Peyer's patch (tissue), 4 donors: ENCODE results near the gene PPIL6. TPM values are rescaled to one million over a fixed set of nuclear protein-coding genes. Genes with fewer than 3 reads are reported as not detected.

Experiments used
- DNase-seq, 3 donors: peaks; one replicate each; pipeline ENCODE4 v3.0.0-alpha.2; 2017 to 2019
- H3K27ac ChIP-seq, 4 donors: fragments of 200-600 bp; sonication (generic); one replicate each; pipeline ENCODE4 v1.5.1; 2016 to 2019
- H3K27me3 ChIP-seq, 2 donors: fragments of 200-600 bp; sonication (generic); one replicate each; pipeline ENCODE4 v1.5.1; 2019
- H3K36me3 ChIP-seq, 3 donors: fragments of 200-600 bp; sonication (generic); one replicate each; pipeline ENCODE4 v1.5.1; 2016 to 2019
- H3K4me1 ChIP-seq, 4 donors: fragments of 200-600 bp; sonication (generic); one replicate each; pipeline ENCODE4 v1.5.1; 2016 to 2019
- H3K4me3 ChIP-seq, 4 donors: fragments of 200-600 bp; sonication (generic); 1 replicate in 3 of 4; 2 replicates in 1 of 4; pipeline ENCODE4 v1.5.1; 2016 to 2019; ENCODE audit warnings: mild to moderate bottlenecking in 1 of 4
- H3K9me3 ChIP-seq, 4 donors: fragments of 200-600 bp; sonication (generic); one replicate each; pipeline ENCODE4 v1.5.1; 2016 to 2019; ENCODE audit warnings: mild to moderate bottlenecking in 1 of 4
- POLR2A ChIP-seq, 2 donors: fragments of 450-650 bp; IDR thresholded peaks; one replicate each; pipeline ENCODE4 v1.5.1; 2017; ENCODE audit warnings: antibody characterized with exemption in 2 of 2, mild to moderate bottlenecking in 2 of 2, moderate library complexity in 2 of 2
- total RNA-seq, 4 donors: library from RNA; depleted of rRNA; stranded (reverse); fragments of >200 nt; gene quantifications; one replicate each; pipeline ENCODE4 v1.1.0, GENCODE V29; 2016
- TF ChIP-seq, protein P1 (sequence below), 6 experiments: fragments of 450-650 bp in 4 of 6; fragments of 200-600 bp in 2 of 6; sonication (generic) in 1 of 6; IDR thresholded peaks; one replicate each; pipeline ENCODE4 v1.5.1; 2017 to 2019; ENCODE audit warnings: antibody characterized with exemption in 6 of 6, mild to moderate bottlenecking in 3 of 6, moderate library complexity in 1 of 6

The PPIL6 gene
- total RNA-seq, 4 donors from 2014 or later: 0.27 to 0.53 TPM; not detected in 2

- peak overlapping the region in 1 of 4 donors; percentile 68 for H3K27ac ChIP-seq
- no peak for DNase-seq
- peaks cover 0 to 47% (median 0%) of the 10 kb centered on the region in 3 donors for H3K36me3 ChIP-seq
- peaks cover 0 to 29% (median 20%) of the 10 kb centered on the region in 4 donors for H3K4me1 ChIP-seq
- TF ChIP-seq, protein P1, sequence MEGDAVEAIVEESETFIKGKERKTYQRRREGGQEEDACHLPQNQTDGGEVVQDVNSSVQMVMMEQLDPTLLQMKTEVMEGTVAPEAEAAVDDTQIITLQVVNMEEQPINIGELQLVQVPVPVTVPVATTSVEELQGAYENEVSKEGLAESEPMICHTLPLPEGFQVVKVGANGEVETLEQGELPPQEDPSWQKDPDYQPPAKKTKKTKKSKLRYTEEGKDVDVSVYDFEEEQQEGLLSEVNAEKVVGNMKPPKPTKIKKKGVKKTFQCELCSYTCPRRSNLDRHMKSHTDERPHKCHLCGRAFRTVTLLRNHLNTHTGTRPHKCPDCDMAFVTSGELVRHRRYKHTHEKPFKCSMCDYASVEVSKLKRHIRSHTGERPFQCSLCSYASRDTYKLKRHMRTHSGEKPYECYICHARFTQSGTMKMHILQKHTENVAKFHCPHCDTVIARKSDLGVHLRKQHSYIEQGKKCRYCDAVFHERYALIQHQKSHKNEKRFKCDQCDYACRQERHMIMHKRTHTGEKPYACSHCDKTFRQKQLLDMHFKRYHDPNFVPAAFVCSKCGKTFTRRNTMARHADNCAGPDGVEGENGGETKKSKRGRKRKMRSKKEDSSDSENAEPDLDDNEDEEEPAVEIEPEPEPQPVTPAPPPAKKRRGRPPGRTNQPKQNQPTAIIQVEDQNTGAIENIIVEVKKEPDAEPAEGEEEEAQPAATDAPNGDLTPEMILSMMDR (IDR thresholded peaks at IDR 0.05): no peak
- no peak for TF ChIP-seq POLR2A (IDR thresholded peaks at IDR 0.05)
- no peaks in the 10 kb centered on the region for H3K27me3 ChIP-seq
- no peaks in the 10 kb centered on the region for H3K9me3 ChIP-seq
- H3K4me3 ChIP-seq: no peak overlapping the region
Measured at GRCh38 chr6:109450801-109451200, 10.4 kb upstream of the PPIL6 start.

DNA sequence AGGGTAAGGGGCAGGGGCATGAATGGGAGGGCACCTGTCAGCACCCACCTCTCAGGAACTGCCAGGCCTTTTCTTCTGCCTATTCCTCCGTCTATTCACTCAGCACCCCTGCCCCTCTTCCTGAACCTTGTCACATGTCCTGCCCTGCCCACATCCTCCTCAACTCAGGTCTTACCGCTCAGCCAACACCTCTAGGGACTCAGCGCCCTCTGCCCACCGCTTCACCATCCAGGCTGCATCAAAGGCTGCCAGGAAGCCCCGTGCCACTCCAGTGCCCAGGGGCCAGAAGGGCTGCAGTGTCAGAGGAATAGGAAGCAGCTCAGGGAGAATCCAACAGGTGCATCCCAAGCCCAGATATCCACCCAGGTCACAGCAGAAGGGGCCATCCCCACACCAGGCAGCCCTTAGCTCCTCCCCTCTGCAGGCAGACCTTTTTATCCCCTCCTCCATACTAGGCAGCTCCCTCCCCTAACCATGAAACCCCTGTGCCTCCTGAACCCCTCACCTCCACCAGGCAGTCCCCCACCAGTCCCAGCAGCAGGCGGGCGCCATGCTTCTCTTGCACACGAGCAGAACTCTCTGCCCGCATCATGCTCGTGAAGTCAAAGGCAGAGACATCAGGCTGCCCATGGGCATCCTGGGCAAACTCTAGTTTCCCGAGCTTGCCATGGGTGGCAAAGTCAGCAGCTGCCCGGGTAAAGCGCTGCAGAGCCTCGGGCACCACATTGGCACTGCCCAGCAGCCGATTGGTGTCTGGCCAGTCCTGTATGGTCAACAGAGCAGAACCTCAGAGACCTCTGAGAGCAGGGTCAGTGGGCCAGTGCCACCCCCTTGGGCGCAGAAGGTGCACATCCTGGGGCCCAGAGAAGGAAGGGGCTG is 9.6 kb upstream of the PPIL6 start:
- Histone ChIP-seq H3K27ac (peak overlapping the region in 2 of 4 donors; percentile 19 to 68), H3K9me3 (no peaks in the 10 kb centered on the region), H3K27me3 (no peaks in the 10 kb centered on the region), H3K4me3 (no peak overlapping the region), H3K36me3 (peaks cover 0 to 55% (median 0%) of the 10 kb centered on the region in 3 donors), H3K4me1 (peaks cover 0 to 29% (median 20%) of the 10 kb centered on the region in 4 donors)
- TF ChIP-seq POLR2A (IDR thresholded peaks at IDR 0.05): no peak
- peak; percentile 50 to 87 (median 82) for DNase-seq

GRCh38 chr6:109449064-109449794 is 8.8 kb upstream of the PPIL6 start:
- H3K27me3 ChIP-seq: no peaks in the 10 kb centered on the region
- peaks cover 0 to 26% (median 15%) of the 10 kb centered on the region in 4 donors for H3K4me1 ChIP-seq
- peak in 1 of 3 donors; percentile 48 for DNase-seq
- H3K36me3 ChIP-seq: peaks cover 0 to 63% (median 0%) of the 10 kb centered on the region in 3 donors
- H3K4me3 ChIP-seq: no peak overlapping the region
- peak overlapping the region in 2 of 4 donors; percentile 19 to 68 for H3K27ac ChIP-seq
- TF ChIP-seq, protein P1 (IDR thresholded peaks at IDR 0.05): no peak
- no peak for TF ChIP-seq POLR2A (IDR thresholded peaks at IDR 0.05)
- H3K9me3 ChIP-seq: no peaks in the 10 kb centered on the region

DNA sequence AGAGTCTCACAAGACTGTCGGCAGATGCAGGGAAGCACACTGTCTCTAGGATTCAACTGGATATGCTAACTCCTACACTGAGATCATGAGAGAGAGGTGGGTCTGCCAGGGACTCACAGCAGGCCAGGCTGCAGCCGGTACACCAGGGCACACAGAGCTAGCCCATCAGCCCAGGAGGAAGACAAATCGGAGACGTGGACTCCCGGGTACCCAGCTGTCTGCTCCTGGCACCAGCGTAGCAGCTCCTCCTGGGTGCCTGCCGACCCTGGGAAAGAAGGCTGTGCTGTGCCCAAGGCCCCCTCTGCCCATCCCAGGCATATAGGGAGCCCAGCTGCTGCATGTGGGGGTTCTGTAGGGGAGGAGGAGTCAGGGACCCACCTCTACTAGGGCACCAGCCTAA is 8.2 kb upstream of the PPIL6 start:
- Histone ChIP-seq H3K4me3 (no peak overlapping the region), H3K27me3 (no peaks in the 10 kb centered on the region), H3K27ac (peak overlapping the region in 1 of 4 donors; percentile 68), H3K4me1 (peaks cover 0 to 20% (median 9%) of the 10 kb centered on the region in 4 donors), H3K36me3 (peaks cover 0 to 67% (median 0%) of the 10 kb centered on the region in 3 donors), H3K9me3 (no peaks in the 10 kb centered on the region)
- no peak for DNase-seq
- TF ChIP-seq, protein P1 (IDR thresholded peaks at IDR 0.05): no peak
- no peak for TF ChIP-seq POLR2A (IDR thresholded peaks at IDR 0.05)

DNA sequence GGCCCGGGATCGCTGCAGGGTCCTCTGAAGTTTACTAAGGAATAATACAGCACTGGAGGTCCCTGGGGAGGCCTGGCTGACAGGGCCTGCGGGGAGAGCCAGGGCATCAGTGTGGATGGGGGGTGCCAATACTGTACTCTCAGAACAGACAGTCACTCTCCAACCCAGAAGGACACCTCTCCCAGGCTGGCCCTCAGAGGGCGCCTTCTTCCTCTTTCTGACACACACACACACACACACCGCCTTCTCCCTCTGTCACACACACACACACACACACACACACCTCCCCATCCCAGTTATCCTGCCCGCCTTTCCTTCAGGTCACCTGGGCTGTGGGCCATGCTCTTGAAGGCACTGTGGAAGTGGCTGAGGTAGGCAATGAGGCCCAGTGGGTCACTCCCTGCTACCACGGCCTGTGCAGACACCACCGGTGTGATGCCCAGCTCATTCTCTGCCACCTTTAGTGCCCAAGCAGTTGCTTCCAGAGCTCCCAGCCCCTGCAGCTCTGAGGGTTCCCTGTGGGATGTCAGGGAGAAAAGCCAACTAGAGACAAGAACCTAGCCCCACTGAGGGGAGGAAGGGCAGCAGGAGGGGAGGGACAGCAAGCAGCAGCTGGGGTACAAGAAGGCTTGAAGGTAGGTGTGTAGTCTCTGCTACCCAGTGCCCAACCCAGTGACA is 7.6 kb upstream of the PPIL6 start:
- Histone ChIP-seq H3K4me1 (peaks cover 0 to 18% (median 8%) of the 10 kb centered on the region in 4 donors), H3K4me3 (no peak overlapping the region), H3K27ac (no peak overlapping the region), H3K9me3 (no peaks in the 10 kb centered on the region), H3K27me3 (no peaks in the 10 kb centered on the region), H3K36me3 (peaks cover 0 to 67% (median 0%) of the 10 kb centered on the region in 3 donors)
- TF ChIP-seq POLR2A (IDR thresholded peaks at IDR 0.05): no peak
- TF ChIP-seq, protein P1 (IDR thresholded peaks at IDR 0.05): no peak
- peak in 1 of 3 donors; percentile 50 for DNase-seq
